IPS DF 19.7 (cell line): ENCODE data around the gene ACAD10.
"Not testable (repeated sequence)": the region's sequence is repeated elsewhere in the genome, so short reads cannot be mapped to it uniquely, and the experiment has no call there.

Experiments
- DNase-seq: peaks from one replicate; pipeline ENCODE4 v3.0.0-alpha.2; 2013; ENCODE audit warnings: low read depth, low spot score

ACAD10 gene

GRCh38 chr12:111753144-111753881 is 67.5 kb downstream of the ACAD10 start:
- DNase-seq = no peak

GRCh38 chr12:111754671-111755070 is 68.8 kb downstream of the ACAD10 start:
- no peak for DNase-seq

- no peak for DNase-seq
Observed at GRCh38 chr12:111756196-111756595, 70.3 kb downstream of the ACAD10 start.

GRCh38 chr12:111756681-111757080 is 70.8 kb downstream of the ACAD10 start:
- DNase-seq = no peak

- DNase-seq = no peak
Observed at GRCh38 chr12:111757361-111758119, 71.7 kb downstream of the ACAD10 start.

- no peak for DNase-seq
Observed at GRCh38 chr12:111758120-111758561, 72.3 kb downstream of the ACAD10 start.

GRCh38 chr12:111759271-111759670 is 73.4 kb downstream of the ACAD10 start:
- DNase-seq = no peak

GRCh38 chr12:111759991-111760390 is 74.1 kb downstream of the ACAD10 start:
- DNase-seq = no peak

- DNase-seq = no peak
Observed at GRCh38 chr12:111761099-111761498, 75.2 kb downstream of the ACAD10 start.

GRCh38 chr12:111761706-111762105 is 75.9 kb downstream of the ACAD10 start:
- DNase-seq = no peak

- DNase-seq = not testable (repeated sequence)
Observed at GRCh38 chr12:111763552-111763951, 77.7 kb downstream of the ACAD10 start.

GRCh38 chr12:111764120-111764821 is 78.4 kb downstream of the ACAD10 start:
- DNase-seq = no peak

GRCh38 chr12:111766608-111767361 is 80.9 kb downstream of the ACAD10 start, which contains the start of gene ALDH2:
ALDH2 (plus strand) TSS chr12:111766933; CDS start chr12:111766983, 50 bp downstream.
- no peak for DNase-seq

GRCh38 chr12:111767362-111768158 is 81.7 kb downstream of the ACAD10 start:
- no peak for DNase-seq

GRCh38 chr12:111768159-111768895 is 82.5 kb downstream of the ACAD10 start:
- DNase-seq = no peak

- no peak for DNase-seq
Observed at GRCh38 chr12:111769599-111769998, 83.7 kb downstream of the ACAD10 start.

GRCh38 chr12:111773801-111774551 is 88.1 kb downstream of the ACAD10 start:
- DNase-seq = no peak

- no peak for DNase-seq
Observed at GRCh38 chr12:111775205-111776193, 89.6 kb downstream of the ACAD10 start.
